ENCODE results near the gene EFNA2.
"Not testable (repeated sequence)": the region's sequence is repeated elsewhere in the genome, so short reads cannot be mapped to it uniquely, and the experiment has no call there.

The EFNA2 gene

GRCh38 chr19:1304197-1304924 is 18.7 kb downstream of the EFNA2 start:
- ChIA-PET CTCF (interaction anchor here (0.7 kb wide), 1 partner anchor 23 kb away, joined by 3 read pairs; no protein-coding TSS in a partner anchor), POLR2A (interaction anchor here (1.1 to 1.9 kb wide), 3 partner anchors 9 to 35 kb away, joined by 3 to 5 read pairs (median 3); partner anchors contain the start of gene CIRBP)
- no peak for TF ChIP-seq FOXK2 (IDR thresholded peaks at IDR 0.05)

GRCh38 chr19:1305354-1305753 is 19.7 kb downstream of the EFNA2 start:
- DNase-seq (ENCODE audit: extremely low spot score); CTCF ChIA-PET: not testable (repeated sequence)
- POLR2A ChIA-PET: interaction anchor here (0.9 kb wide), 1 partner anchor 37 kb away, joined by 4 read pairs; no protein-coding TSS in a partner anchor

More at GRCh38 chr19:1304197-1304924, 18.7 kb downstream of the EFNA2 start:
- no peak for DNase-seq (ENCODE audit: extremely low spot score)

- CTCF ChIA-PET: no interaction called here
- no peak for DNase-seq (ENCODE audit: extremely low spot score)
- POLR2A ChIA-PET: interaction anchor here (0.7 to 0.8 kb wide), 2 partner anchors 17 to 47 kb away, joined by 3 read pairs; a partner anchor contains a TSS
Measured at GRCh38 chr19:1307320-1307719, 21.6 kb downstream of the EFNA2 start.

GRCh38 chr19:1307755-1308303 is 22.2 kb downstream of the EFNA2 start:
- CTCF ChIA-PET: no interaction called here
- TF ChIP-seq SP1 (IDR thresholded peaks at IDR 0.05) (no peak), LEF1 (IDR thresholded peaks at IDR 0.05; ENCODE audit: borderline replicate concordance) (no peak), ELF4 (IDR thresholded peaks at IDR 0.05) (no peak), FOXA1 (IDR thresholded peaks at IDR 0.05) (no peak), CTBP1 (IDR thresholded peaks at IDR 0.05; ENCODE audit: borderline replicate concordance) (no peak), FOXM1 (IDR thresholded peaks at IDR 0.05; ENCODE audit: borderline replicate concordance) (no peak)
- POLR2A ChIA-PET: interaction anchor here (0.7 to 0.8 kb wide), 2 partner anchors 17 to 47 kb away, joined by 3 read pairs; a partner anchor contains a TSS
- DNase-seq (ENCODE audit: extremely low spot score): no peak

More at GRCh38 chr19:1307320-1307719, 21.6 kb downstream of the EFNA2 start:
- TF ChIP-seq SP1 (IDR thresholded peaks at IDR 0.05) (no peak), LEF1 (IDR thresholded peaks at IDR 0.05; ENCODE audit: borderline replicate concordance) (no peak), CTBP1 (IDR thresholded peaks at IDR 0.05; ENCODE audit: borderline replicate concordance) (no peak), SUZ12 (IDR thresholded peaks at IDR 0.05) (no peak), PKNOX1 (IDR thresholded peaks at IDR 0.05) (no peak), BHLHE40 (IDR thresholded peaks at IDR 0.05; ENCODE audit: borderline replicate concordance) (no peak), HDGF (IDR thresholded peaks at IDR 0.05; ENCODE audit: borderline replicate concordance) (no peak), NFRKB (IDR thresholded peaks at IDR 0.05) (no peak), FOXM1 (IDR thresholded peaks at IDR 0.05; ENCODE audit: borderline replicate concordance) (no peak), L3MBTL2 (conservative IDR thresholded peaks at IDR 0.05) (no peak), ARNT (IDR thresholded peaks at IDR 0.05) (no peak), FOXK2 (IDR thresholded peaks at IDR 0.05) (no peak), ZNF384 (IDR thresholded peaks at IDR 0.05) (no peak), FOXA1 (IDR thresholded peaks at IDR 0.05) (no peak), ELF4 (IDR thresholded peaks at IDR 0.05) (no peak), TARDBP (IDR thresholded peaks at IDR 0.05) (no peak)

GRCh38 chr19:1308718-1309117 is 23.0 kb downstream of the EFNA2 start:
- POLR2A ChIA-PET: interaction anchor here (1.2 to 1.4 kb wide), 2 partner anchors 40 to 46 kb away, joined by 3 to 6 read pairs; partner anchors contain the start of gene CIRBP
- DNase-seq (ENCODE audit: extremely low spot score): no peak
- CTCF ChIA-PET: no interaction called here
- TF ChIP-seq FOXA1 (IDR thresholded peaks at IDR 0.05) (no peak), HDGF (IDR thresholded peaks at IDR 0.05; ENCODE audit: borderline replicate concordance) (no peak), ELF4 (IDR thresholded peaks at IDR 0.05) (no peak), PKNOX1 (IDR thresholded peaks at IDR 0.05) (no peak), NFRKB (IDR thresholded peaks at IDR 0.05) (no peak), BHLHE40 (IDR thresholded peaks at IDR 0.05; ENCODE audit: borderline replicate concordance) (no peak), L3MBTL2 (conservative IDR thresholded peaks at IDR 0.05) (no peak), SUZ12 (IDR thresholded peaks at IDR 0.05) (no peak), ARNT (IDR thresholded peaks at IDR 0.05) (no peak), ZNF384 (IDR thresholded peaks at IDR 0.05) (no peak), FOXM1 (IDR thresholded peaks at IDR 0.05; ENCODE audit: borderline replicate concordance) (no peak), LEF1 (IDR thresholded peaks at IDR 0.05; ENCODE audit: borderline replicate concordance) (no peak), FOXK2 (IDR thresholded peaks at IDR 0.05) (no peak), SP1 (IDR thresholded peaks at IDR 0.05) (no peak)

- CTCF ChIA-PET: no interaction called here
- POLR2A ChIA-PET: interaction anchor here (1.0 to 2.5 kb wide), 3 partner anchors 41 to 45 kb away, joined by 3 to 12 read pairs (median 4); partner anchors contain the start of gene CIRBP
- TF ChIP-seq PKNOX1 (IDR thresholded peaks at IDR 0.05) (no peak), NFRKB (IDR thresholded peaks at IDR 0.05) (no peak), ARNT (IDR thresholded peaks at IDR 0.05) (no peak), CTBP1 (IDR thresholded peaks at IDR 0.05; ENCODE audit: borderline replicate concordance) (no peak), ELF4 (IDR thresholded peaks at IDR 0.05) (no peak), SUZ12 (IDR thresholded peaks at IDR 0.05) (no peak), ZNF384 (IDR thresholded peaks at IDR 0.05) (no peak), FOXM1 (IDR thresholded peaks at IDR 0.05; ENCODE audit: borderline replicate concordance) (no peak), HDGF (IDR thresholded peaks at IDR 0.05; ENCODE audit: borderline replicate concordance) (no peak), FOXK2 (IDR thresholded peaks at IDR 0.05) (no peak), L3MBTL2 (conservative IDR thresholded peaks at IDR 0.05) (no peak), SP1 (IDR thresholded peaks at IDR 0.05) (no peak)
- DNase-seq (ENCODE audit: extremely low spot score): no peak
Measured at GRCh38 chr19:1309977-1310852, 24.5 kb downstream of the EFNA2 start.

All from HEK293T (cell line).